DOHH2 (cell line): ENCODE results near the gene AIM2.
"Not testable (repeated sequence)": the region's sequence is repeated elsewhere in the genome, so short reads cannot be mapped to it uniquely, and the experiment has no call there.

Experiments used
- H3F3A ChIP-seq: fragments of 200-600 bp; sonication (generic), shearing (Covaris generic); 2 replicates; pipeline ENCODE4 v1.6.0; 2016; ENCODE audit warnings: antibody characterized with exemption, mild to moderate bottlenecking; ENCODE audit not compliant: control insufficient read depth, insufficient read depth
- H3K27ac ChIP-seq: fragments of 200-600 bp; sonication (generic); 2 replicates; pipeline ENCODE4 v1.5.1; 2014; ENCODE audit warnings: low read depth, mild to moderate bottlenecking, low read length, moderate library complexity
- H3K27me3 ChIP-seq: fragments of 200-600 bp; sonication (generic); 2 replicates; pipeline ENCODE4 v1.6.1; 2014; ENCODE audit warnings: mild to moderate bottlenecking, low read length, mixed read lengths; ENCODE audit not compliant: control insufficient read depth
- H3K36me3 ChIP-seq: fragments of 200-600 bp; sonication (generic); 2 replicates; pipeline ENCODE4 v1.6.1; 2014; ENCODE audit warnings: mild to moderate bottlenecking, low read length, moderate library complexity, mixed read lengths; ENCODE audit not compliant: control insufficient read depth
- H3K4me1 ChIP-seq: fragments of 200-600 bp; sonication (generic); 2 replicates; pipeline ENCODE4 v1.6.1; 2014; ENCODE audit warnings: mild to moderate bottlenecking, low read length, mixed read lengths; ENCODE audit not compliant: control insufficient read depth
- H3K4me2 ChIP-seq: fragments of 200-600 bp; sonication (generic); 2 replicates; pipeline ENCODE4 v1.6.0; 2014; ENCODE audit warnings: mild to moderate bottlenecking, low read length, moderate library complexity
- H3K4me3 ChIP-seq: fragments of 200-600 bp; sonication (generic); 2 replicates; pipeline ENCODE4 v1.5.1; 2014; ENCODE audit warnings: mild to moderate bottlenecking, low read length, mixed read lengths
- H3K79me2 ChIP-seq: fragments of 200-600 bp; sonication (generic); 2 replicates; pipeline ENCODE4 v1.6.1; 2014; ENCODE audit warnings: mild to moderate bottlenecking, low read length, mixed read lengths; ENCODE audit not compliant: control insufficient read depth
- H3K9me2 ChIP-seq: fragments of 200-600 bp; sonication (generic); replicated peaks from 2 replicates; pipeline ENCODE4 v1.6.1; 2014; ENCODE audit warnings: mild to moderate bottlenecking, low read length, mixed read lengths; ENCODE audit not compliant: control insufficient read depth
- H3K9me3 ChIP-seq: fragments of 200-600 bp; sonication (generic); 2 replicates; pipeline ENCODE4 v1.6.1; 2014; ENCODE audit warnings: antibody characterized with exemption, low read length, mixed read lengths; ENCODE audit not compliant: control insufficient read depth, insufficient read depth
- H4K20me1 ChIP-seq: fragments of 200-600 bp; sonication (generic); 2 replicates; pipeline ENCODE4 v1.6.0; 2014; ENCODE audit warnings: low read depth, mild to moderate bottlenecking, antibody characterized with exemption, low read length, moderate library complexity; ENCODE audit not compliant: control insufficient read depth, insufficient read depth
- CTCF ChIP-seq: fragments of 200-600 bp; sonication (generic); IDR thresholded peaks from one replicate; pipeline ENCODE4 v1.5.1; 2014; ENCODE audit warnings: antibody characterized with exemption, mild to moderate bottlenecking, low read depth, low read length; ENCODE audit not compliant: poor library complexity, severe bottlenecking
- EZH2phosphoT487 ChIP-seq: fragments of 200-600 bp; sonication (generic); IDR thresholded peaks from 2 replicates; pipeline ENCODE4 v1.6.1; 2017; ENCODE audit warnings: borderline replicate concordance, mild to moderate bottlenecking, antibody characterized with exemption, low read length, moderate library complexity, mixed read lengths

Gene AIM2

DNA sequence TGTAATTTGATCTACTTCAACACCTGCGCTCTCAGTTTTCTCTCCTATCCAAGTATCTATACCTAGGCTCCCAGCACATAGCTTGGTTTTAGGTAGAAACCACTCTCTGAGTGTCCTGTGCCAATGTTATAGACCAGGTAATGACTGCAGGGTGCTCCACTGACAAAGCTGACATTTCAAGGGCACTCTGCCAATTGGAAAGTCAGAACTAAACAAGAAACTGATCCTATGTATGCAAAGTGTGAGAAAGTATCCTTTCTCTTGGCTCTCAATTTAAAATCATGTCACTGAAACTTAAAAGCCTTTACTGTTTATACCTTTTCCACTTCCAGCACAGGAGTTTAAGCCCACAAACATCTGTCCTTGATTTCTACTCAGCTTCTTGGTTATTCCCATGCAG lies 45.0 kb upstream of the AIM2 start:
- no peaks in the 10 kb centered on the region for H3F3A ChIP-seq
- no peak overlapping the region for H3K4me2 ChIP-seq
- no peaks in the 10 kb centered on the region for H4K20me1 ChIP-seq
- no peaks in the 10 kb centered on the region for H3K9me2 ChIP-seq
- no peak for TF ChIP-seq EZH2phosphoT487
- no peaks in the 10 kb centered on the region for H3K4me1 ChIP-seq
- no peaks in the 10 kb centered on the region for H3K9me3 ChIP-seq
- H3K27ac ChIP-seq = no peak overlapping the region
- no peak overlapping the region for H3K4me3 ChIP-seq
- H3K27me3 ChIP-seq = peaks cover 9% of the 10 kb centered on the region; the same call in 1 of the 2 replicates
- no peaks in the 10 kb centered on the region for H3K79me2 ChIP-seq
- no peaks in the 10 kb centered on the region for H3K36me3 ChIP-seq

DNA sequence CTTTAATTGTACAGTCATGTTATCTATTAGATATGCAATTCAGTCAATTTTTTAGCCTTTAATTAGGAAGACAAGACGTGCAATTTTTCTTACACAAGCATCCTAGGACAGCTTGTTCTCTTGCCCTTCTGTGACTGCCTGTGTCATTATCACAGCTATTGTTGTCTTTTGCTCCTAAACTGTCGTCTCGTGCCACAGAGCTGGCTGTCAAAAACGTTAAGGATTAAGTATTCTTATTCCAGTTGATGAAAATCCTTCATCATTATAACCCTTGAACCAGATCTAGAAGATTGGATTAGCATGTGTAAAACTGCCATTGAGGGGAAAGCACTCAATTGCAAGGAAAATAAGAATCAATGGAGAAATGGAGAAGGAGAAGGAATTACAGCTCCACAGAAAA lies 43.8 kb upstream of the AIM2 start:
- no peaks in the 10 kb centered on the region for H3K79me2 ChIP-seq
- TF ChIP-seq CTCF (no peak), EZH2phosphoT487 (no peak)
- no peaks in the 10 kb centered on the region for H3K9me3 ChIP-seq
- no peak overlapping the region for H3K4me2 ChIP-seq
- H3K27me3 ChIP-seq = peaks cover 9% of the 10 kb centered on the region; the same call in 1 of the 2 replicates
- no peaks in the 10 kb centered on the region for H3F3A ChIP-seq
- no peaks in the 10 kb centered on the region for H3K36me3 ChIP-seq
- no peaks in the 10 kb centered on the region for H3K9me2 ChIP-seq
- H3K4me1 ChIP-seq = no peaks in the 10 kb centered on the region
- H3K4me3 ChIP-seq = no peak overlapping the region
- H3K27ac ChIP-seq = no peak overlapping the region
- H4K20me1 ChIP-seq = no peaks in the 10 kb centered on the region

- no peaks in the 10 kb centered on the region for H3K9me3 ChIP-seq
- no peak overlapping the region for H3K4me3 ChIP-seq
- H3K36me3 ChIP-seq = no peaks in the 10 kb centered on the region
- H3K27me3 ChIP-seq = no peaks in the 10 kb centered on the region
- no peak for TF ChIP-seq CTCF
- no peak for TF ChIP-seq EZH2phosphoT487
- H3K27ac ChIP-seq = no peak overlapping the region
- H4K20me1 ChIP-seq = no peaks in the 10 kb centered on the region
- no peaks in the 10 kb centered on the region for H3F3A ChIP-seq
- H3K4me2 ChIP-seq = no peak overlapping the region
- H3K4me1 ChIP-seq = no peaks in the 10 kb centered on the region
- no peaks in the 10 kb centered on the region for H3K9me2 ChIP-seq
- H3K79me2 ChIP-seq = no peaks in the 10 kb centered on the region
Measured at GRCh38 chr1:159113596-159114433, 37.2 kb upstream of the AIM2 start.

GRCh38 chr1:159103021-159103420 lies 26.5 kb upstream of the AIM2 start:
- not testable (repeated sequence) for H3K4me2 ChIP-seq, H3F3A ChIP-seq, H3K79me2 ChIP-seq, H3K9me3 ChIP-seq, H3K9me2 ChIP-seq, H3K4me1 ChIP-seq, H3K36me3 ChIP-seq, H4K20me1 ChIP-seq, H3K4me3 ChIP-seq, H3K27ac ChIP-seq
- H3K27me3 ChIP-seq = peaks cover 10% of the 10 kb centered on the region
